SH-SY5Y (cell line): Measurements from ENCODE around the gene DMAC2.

Experiments used
- GATA2 ChIP-seq: IDR thresholded peaks from 2 replicates; pipeline ENCODE4 v1.6.1; 2011; ENCODE audit warnings: mild to moderate bottlenecking, low read depth, low read length
- GATA3 ChIP-seq: IDR thresholded peaks from 2 replicates; pipeline ENCODE4 v1.6.1; 2011; ENCODE audit warnings: low read depth, mild to moderate bottlenecking, low read length, moderate library complexity

GRCh38 chr19:41445575-41445974 lies 5.9 kb upstream of the DMAC2 start:
- TF ChIP-seq GATA3 (no peak), GATA2 (no peak)
